ENCODE measurements around the gene LSP1.

- TF ChIP-seq CTCF (IDR thresholded peaks at IDR 0.05), result no peak
- no peak for TF ChIP-seq POLR2A (IDR thresholded peaks at IDR 0.05)
Measured at GRCh38 chr11:1829039-1829820, 23.7 kb upstream of the LSP1 start.

All from stomach (tissue), 4 donors.